ENCODE data around the gene RIBC2. TPM values are rescaled to one million over a fixed set of nuclear protein-coding genes. Genes with fewer than 3 reads are reported as not detected.
"Not testable (repeated sequence)": the region's sequence is repeated elsewhere in the genome, so short reads cannot be mapped to it uniquely, and the experiment has no call there.

The RIBC2 gene
- total RNA-seq, 1 donor from 2014 or later, result not detected

DNA sequence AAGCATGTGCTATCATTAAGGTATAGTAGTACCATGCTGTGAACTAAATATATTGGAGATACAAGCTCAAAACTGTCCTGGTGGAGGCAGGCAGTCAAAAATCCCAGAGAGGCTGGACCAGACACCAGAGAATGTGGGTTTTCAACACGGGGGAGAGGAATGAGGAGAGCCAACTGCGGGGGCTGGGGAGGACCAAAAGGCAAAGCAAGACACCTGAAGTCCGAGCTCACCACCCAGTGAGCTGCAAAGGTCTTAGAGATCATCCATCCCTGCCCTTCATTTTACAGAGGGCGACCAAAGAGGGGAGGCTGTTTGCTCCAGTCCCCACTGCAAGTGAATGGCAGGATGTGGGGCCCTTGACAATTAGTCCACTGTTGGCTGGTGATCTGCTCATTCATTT, 10.0 kb downstream of the RIBC2 start:
- peak; percentile 72 for DNase-seq (ENCODE audit: low spot score)

DNA sequence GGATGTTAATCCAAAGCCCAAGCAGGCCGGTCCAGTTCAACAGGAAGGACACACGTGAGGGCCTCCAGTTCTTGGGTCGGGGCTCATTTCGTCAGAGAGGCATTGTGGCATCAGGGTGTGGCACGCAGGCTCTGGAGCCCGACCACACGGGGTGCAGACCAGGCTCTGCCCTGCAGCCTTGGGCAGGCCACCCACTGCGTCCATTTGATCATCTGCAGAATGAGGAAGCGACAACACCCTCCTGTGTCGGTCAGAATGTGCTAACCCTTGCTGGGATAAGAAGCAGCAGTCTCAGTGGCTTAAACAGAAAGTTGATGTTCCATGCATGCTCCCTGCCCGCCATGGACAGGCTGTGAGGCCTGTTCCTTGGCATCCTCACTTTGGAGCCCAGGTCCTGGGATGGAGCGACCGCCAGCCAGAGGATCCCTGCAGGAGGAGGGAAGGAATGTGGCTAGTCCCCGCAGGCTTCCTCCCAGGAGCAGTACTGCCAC, 10.8 kb downstream of the RIBC2 start:
- DNase-seq (ENCODE audit: low spot score), result peak; percentile 82

DNA sequence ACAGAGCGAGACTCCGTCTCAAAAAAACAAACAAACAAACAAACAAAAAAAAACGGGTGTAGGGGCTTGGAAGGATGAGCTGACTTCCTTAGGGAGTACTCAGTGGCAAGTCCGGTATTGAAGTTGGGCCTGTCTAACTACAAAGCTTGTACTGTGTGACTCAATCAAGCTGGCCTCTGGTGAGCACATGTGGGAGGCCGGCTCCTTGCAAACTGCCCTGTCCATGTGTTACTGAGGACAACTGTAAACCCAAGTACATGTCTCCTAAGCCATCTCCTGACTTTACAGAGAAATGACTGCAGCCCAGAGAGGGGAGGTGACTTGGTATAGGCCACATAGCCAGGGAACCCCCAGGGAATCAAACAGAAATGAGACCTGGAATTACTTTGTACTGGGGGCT, 11.6 kb downstream of the RIBC2 start:
- DNase-seq (ENCODE audit: low spot score), result no peak

DNA sequence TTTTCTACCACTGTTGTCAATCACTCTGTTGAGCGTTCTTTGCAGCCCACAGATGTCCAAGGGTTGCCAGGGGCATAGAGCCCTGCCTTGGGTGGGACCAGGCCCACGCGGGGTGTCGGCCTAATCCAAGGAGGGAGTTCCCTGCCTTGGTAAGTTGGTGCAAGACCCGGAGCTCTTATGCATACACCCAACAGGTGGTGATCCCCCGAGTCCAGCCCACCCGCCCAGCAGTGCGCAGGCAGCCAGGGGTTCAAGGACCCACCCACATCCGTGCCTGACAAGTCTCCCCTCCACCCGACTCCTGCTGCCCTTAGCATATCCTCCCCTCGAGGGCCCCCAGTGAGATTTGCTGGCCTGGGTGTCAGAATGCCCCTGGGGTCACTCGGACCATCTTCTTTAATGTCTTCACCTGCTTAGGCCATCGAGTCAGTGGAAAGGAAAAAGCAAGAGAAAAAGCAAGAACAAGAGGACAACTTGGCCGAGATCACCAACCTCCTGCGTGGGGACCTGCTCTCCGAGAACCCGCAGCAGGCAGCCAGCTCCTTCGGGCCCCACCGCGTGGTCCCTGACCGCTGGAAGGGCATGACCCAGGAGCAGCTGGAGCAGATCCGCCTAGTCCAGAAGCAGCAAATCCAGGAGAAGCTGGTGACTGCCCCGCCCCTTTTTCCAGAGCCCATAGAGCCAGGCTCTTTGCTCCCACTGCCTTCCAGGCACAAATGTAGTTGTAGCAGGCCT, 12.2 kb downstream of the RIBC2 start:
- DNase-seq (ENCODE audit: low spot score), result peak; percentile 81

DNA sequence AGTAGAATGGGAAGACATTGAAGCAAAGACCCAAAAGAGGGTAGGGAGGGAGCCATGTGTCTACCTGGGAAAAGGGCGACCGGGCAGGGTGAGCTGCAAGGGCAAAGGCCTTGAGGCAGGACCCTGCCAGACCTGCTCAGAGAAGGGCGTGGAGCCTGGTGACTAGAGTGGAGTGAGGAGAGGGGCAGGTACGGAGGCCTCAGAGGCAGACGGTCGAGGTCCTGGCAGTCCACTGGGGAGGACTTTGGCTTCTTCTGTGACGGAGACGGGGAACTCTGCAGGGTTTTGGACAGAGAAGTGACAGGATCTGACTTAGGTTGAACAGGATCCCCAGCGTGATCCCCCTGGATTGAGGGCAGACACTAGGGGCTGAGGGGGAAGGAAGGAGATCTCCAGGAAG, 12.9 kb downstream of the RIBC2 start:
- DNase-seq (ENCODE audit: low spot score), result peak; percentile 85

DNA sequence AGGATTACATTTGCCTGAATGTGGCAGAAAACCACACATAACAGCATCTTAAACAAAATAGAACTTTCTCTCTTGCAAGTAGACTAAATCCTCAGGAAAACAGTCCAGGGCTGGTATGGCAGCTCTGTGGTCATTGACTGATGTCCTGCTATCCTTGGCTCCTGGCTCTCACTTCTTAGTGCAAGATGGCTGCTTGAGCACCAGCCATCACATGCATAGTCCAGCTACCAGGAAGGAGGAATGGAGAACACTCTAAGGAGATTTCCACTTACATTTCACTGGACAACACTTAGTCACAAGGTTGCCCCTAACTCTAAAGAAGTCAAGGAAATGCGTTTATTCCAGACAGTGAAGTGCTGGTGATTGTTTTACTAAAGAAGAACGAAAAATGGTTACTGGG, 13.6 kb downstream of the RIBC2 start:
- no peak for DNase-seq (ENCODE audit: low spot score)

DNA sequence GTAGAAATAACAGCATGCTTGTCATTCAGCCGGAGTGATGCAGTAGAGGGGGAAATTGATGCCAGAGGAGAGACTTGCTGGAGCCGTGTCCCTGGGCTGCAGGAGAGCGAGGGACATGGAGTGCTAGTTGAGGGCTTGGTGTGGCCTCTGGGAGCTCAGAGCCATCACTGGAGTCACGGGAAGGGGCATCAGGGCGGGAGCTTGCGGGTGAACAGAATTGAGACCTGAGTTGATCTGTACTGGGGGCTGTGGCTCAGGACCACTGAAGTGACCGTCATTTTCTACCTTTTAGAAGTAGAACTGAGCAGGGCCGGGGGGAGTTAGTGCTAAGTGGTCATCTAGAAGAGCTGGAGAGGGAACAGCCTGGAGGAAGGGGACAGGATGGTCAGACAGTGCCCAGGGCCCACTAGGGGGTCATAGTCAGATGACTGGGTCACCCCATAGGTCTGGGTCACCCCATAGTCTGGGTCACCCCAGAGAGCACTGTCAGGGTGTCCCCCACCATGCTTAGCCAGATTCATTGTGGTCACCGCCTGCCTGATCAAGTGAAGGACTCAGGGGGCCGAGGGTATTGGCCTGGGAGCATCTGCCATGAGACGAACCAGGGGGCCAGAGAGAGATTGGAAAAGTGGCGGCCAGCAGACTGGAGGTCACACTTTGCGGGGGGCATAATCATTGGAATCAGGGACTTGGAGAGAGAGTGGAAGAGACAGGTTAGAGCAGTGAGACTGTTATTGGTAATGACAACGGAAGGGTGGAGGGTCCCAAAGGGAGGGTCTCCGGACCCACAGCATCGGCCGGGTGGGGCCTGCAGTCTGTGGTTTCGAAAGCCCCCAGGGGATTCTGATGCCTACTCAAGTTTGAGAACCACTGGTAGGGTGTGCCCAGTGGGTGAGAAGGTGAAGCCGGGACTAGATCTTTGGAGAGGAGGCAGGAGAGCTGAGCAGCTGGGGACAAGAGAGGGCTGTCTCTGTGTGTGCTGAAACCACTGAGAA, 15.2 kb downstream of the RIBC2 start:
- peak; percentile 60 for DNase-seq (ENCODE audit: low spot score)

DNA sequence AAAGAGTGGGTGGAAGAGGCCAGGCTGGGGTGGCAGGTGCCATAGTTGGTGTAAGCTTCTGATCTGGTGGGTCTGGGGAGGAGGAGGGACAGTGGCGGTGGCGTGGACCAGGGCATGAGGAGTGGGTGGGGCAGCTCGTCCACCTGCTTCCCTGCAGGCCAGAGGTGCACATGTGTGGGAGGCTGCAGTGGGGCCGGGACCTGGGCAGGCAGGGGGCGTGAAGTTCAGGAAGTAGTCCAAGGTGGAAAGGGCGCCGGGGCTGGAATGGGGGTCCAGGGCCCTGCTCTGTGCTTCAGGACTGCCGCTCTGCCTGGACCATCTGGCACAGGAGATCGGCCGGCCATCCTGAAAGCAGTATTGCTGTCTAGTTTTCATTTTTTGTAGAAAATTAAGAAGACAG, 15.9 kb downstream of the RIBC2 start:
- peak; percentile 68 for DNase-seq (ENCODE audit: low spot score)

DNA sequence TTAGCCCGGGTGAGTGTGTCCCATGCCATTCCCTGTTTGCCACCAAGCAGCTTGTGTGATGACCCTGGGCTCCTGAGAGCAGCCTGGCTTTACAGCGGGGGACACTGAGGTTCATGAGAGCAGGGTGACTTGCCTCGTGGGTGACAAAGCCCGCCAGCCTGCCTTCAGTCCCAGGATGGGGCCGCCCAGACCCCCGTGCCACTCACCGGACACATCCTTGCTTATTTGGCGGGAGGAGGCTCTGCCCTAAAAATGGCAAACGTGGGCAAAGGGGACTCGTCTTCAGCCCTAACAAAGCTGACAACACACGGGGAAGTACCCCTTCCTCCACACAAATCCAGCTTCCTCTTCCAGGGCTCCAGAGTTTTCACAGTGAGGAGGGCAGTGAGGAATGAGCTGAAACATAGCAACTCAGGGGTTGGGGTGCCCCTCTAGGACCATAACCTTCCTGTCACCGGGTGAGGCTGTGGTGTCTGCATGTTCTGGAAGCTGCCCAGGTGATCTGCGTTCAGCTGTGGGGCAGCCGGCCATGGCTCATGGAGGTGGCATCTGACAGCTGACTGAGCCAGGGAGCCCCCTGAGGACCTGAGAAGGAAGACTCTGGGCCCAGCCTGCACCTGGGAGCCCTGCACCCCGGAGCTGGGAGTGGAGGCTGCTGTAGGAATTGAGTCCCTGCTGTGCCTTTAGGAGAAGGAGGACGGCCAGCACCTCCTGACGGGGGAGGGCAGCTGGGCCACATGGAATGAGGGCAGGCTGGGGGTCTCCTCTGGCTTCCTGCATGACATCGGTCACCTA, 16.7 kb downstream of the RIBC2 start:
- DNase-seq (ENCODE audit: low spot score), result peak; percentile 80

DNA sequence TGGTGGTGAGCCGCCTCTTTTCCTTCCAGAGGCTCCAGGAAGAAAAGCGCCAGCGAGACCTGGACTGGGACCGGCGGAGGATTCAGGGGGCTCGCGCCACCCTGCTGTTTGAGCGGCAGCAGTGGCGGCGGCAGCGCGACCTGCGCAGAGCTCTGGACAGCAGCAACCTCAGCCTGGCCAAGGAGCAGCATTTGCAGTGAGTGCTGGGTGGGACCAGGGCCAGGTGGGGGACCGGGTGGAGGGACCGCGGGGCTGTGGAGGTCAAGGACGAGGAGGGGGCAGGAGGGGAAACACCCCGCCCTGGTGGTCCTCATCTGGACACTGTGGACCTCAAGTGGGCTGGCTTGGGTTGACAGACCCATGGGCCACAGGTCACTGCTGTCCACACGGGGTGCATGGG, 17.4 kb downstream of the RIBC2 start:
- no peak for DNase-seq (ENCODE audit: low spot score)

DNA sequence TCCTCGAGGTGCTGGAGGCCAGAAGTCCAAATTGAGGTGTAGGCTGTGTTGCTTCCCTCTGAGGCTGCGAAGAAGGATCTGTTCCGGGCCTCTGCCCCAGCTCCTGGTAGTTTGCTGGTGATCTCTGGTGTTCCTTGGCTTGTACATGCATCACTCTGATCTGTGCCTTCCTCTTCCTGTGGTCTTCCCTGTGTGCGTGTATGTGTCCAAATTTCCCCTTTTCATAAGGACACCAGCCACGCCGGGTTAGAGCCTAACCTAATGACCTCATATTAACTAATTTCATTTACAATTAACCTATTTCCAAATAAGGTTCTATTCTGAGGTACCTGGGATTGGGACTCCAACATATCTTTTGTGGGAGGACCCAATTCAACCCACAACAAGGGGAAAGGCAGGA, 21.5 kb downstream of the RIBC2 start:
- no peak for DNase-seq (ENCODE audit: low spot score)

DNA sequence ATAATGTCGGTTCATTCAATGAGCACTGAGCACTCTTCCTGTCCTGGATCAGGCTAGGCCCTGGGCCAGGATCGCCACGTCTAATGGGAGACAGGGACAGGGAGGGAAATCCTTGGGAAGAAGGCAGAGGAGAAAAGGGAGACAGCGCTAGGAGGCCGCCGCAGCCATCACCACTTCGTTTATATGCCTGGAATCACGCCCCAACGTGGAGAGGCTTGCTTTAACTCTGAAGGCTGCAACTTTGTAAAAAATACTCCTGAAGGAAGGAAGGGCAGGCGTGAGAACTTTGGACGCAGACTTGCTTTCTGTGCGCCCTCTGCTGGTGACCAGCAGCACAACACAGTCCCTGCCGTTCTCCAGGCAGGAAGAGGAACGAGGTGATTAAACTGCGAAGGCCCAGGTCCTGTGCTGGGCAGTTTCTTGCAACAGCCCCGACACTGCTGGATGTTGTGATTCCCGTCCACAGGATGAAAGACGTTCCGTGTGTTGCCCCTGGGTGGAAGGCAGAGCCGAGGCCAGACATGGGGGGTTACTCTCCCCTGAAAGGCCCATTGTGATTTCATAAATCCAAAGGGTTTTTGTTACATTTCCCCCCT, 22.1 kb downstream of the RIBC2 start:
- peak; percentile 93 for DNase-seq (ENCODE audit: low spot score)

DNA sequence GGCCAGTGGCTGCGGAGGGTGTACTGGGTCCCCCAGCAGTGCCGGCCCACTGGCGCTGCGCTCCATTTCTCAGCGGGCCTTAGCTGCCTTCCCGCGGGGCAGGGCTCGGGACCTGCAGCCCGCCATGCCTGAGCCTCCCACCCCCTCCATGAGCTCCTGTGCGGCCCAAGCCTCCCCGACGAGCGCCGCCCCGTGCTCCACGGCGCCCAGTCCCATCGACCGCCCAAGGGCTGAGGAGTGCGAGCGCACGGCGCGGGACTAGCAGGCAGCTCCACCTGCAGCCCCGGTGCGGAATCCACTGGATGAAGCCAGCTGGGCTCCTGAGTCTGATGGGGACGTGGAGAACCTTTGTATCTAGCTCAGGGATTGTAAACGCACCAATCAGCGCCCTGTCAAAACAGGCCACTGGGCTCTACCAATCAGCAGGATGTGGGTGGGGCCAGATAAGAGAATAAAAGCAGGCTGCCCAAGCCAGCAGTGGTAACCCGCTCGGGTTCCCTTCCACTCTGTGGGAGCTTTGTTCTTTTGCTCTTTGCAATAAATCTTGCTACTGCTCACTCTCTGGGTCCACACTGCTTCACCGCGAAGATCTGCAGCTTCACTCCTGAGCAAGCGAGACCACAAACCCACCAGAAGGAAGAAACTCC, 23.5 kb downstream of the RIBC2 start:
- DNase-seq (ENCODE audit: low spot score), result not testable (repeated sequence)

DNA sequence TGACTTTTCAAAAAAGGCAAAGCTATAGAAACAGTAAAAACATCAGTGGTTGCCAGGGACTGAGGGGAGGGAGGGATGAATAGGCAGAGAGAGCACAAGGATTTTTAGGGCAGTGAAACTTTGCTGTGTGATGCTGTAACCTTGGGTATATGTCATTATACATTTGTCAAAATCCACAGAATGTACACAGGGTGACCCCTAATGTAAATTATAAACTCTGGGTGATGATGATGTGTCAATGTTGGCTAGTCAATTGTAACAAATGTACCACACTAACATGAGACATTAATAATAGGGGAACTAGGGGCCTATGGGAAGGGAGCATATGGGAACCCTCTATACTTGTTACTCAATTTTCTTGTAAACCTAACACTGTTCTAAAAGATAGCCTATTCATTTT, 24.8 kb downstream of the RIBC2 start:
- no peak for DNase-seq (ENCODE audit: low spot score)

DNA sequence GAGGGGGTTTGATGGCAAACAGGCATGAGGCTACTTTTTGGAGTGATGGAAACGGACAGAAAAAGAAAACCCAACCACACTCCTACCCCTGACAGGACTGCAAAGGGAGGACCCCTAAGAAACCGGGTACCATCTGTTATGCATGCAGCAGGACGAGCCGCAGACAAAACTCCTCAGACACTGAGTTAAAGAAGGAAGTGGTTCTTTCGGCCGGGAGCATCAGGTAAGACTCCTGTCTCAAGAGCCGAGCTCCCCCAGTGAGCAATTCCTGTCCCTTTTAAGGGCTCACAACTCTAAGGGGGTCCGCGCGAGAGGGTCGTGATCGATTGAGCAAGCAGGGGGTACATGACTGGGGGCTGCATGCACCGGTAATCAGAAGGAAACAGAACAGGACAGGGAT, 27.2 kb downstream of the RIBC2 start:
- not testable (repeated sequence) for DNase-seq (ENCODE audit: low spot score)

DNA sequence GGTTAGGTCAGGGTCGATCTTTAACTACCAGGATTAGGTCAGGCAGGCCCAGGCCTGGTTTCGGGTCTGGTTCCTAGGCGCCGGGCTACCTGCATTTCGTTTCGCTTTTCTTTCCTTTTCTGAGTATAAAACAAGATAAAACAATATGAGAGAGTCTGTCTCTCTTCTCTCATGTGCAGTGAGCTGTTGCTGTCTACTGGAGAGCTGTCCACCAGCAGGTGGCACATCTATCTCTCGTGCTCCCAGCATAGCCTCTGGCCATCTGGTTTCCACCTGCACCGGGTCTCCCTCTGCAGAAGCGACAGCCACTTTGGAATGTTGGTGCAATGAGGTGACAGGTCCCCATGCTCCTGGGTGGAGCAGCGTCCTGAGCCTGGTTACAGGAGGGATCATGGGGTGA, 27.6 kb downstream of the RIBC2 start:
- no peak for DNase-seq (ENCODE audit: low spot score)

DNA sequence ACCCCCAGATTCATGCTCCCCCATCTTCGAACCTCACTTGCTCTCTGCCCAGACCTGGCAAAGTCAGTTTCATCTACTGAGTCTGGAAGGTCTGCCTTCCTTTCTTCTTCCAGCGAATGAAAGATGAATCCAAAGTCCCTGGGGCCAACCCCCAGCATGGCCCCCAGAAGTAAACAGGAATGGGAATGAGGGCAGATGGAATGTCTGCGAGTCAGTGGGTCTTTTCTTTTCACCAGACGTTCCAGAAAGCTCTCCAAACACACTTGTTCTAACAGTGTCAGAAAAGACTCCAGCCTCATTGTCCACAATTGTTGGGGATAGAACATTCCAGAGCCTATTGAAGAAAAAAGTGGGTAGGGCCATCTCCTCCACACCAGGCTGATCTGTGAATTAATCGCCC, 28.6 kb downstream of the RIBC2 start:
- no peak for DNase-seq (ENCODE audit: low spot score)

DNA sequence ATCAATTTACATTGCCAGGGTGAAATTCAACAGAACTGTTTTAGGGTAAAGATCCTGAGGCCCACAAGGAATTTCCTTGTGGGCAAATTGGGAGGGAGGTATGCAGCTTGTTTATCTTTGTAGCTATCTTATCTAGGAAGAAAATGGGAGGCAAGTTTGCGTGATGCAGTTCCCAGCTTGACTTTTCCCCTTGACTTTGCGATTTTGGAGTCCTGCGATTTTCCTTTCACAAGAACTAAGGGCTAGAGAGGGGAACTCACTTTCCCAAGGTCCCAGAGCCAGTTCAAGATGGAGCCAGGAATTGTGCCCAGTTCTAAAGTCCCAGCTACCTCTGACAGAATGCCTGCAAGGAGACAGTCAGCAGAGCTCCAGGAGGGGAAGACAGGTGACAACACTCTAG, 30.7 kb downstream of the RIBC2 start:
- no peak for DNase-seq (ENCODE audit: low spot score)

DNA sequence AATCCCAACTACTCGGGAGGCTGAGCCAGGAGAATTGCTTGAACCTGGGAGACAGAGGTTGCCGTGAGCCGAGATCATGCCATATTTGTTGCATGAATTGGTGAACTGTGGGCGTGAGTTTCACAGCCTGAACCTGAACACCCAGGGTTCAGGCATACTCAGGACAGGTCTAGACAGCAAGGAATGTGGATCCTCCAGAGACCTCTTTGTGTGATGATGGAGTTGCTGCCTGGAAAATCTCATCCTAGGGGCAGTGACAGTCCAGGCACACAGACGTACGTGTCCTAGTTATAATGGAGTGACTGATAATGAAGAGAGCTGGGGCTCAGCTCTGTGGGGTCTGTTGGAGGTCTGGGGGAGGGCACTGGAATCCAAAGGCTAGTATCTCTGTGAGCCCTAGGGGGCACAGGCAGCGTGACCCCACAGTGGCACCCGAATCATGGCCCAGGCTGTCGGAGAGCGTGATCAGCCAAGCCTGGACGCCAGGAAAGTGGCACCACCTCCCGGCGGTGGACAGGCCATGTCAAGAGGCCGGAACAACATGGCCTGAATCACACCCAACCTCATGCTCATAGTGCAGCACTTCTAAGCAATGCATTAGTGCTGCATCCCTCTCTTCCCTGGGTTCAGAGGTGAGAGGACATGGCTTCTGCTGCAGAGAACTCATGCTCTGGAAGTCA, 31.7 kb downstream of the RIBC2 start:
- no peak for DNase-seq (ENCODE audit: low spot score)

DNA sequence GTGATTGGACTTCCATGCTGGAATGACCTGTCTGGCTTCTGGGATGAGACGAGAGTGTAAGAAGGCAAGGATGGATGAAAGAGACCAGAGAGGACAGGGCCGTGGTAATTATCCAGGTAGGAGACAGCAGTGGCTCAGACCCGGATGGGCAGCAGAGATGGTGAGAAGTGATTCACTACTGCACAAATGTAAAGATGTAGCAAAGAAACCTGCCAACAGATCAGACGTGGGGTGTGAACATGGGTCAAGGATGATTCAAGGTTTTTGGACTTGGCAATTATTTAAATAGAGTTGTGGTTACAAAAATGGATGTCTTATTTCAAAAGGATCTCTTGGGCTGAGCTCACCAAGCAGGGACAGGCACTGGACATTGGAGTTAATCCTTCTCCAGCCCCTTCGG, 32.7 kb downstream of the RIBC2 start:
- DNase-seq (ENCODE audit: low spot score), result no peak

Data from mesenteric fat pad (tissue), 1 donor.